Osteoblast (primary cell): ENCODE data around the gene SERP1. TPM values are rescaled to one million over a fixed set of nuclear protein-coding genes. Genes with fewer than 3 reads are reported as not detected.

Experiments used
- DNase-seq: peaks from one replicate; pipeline ENCODE4 v3.0.0; 2011; ENCODE audit warnings: low spot score, mixed read lengths; ENCODE audit not compliant: insufficient read length; ENCODE audit errors: missing footprints
- H2AFZ ChIP-seq: 2 replicates; pipeline ENCODE4 v1.6.0; 2011; ENCODE audit warnings: mild to moderate bottlenecking, low read length
- H3K27ac ChIP-seq: 2 replicates; pipeline ENCODE4 v1.5.1; 2011; ENCODE audit warnings: mild to moderate bottlenecking, low read depth, low read length, moderate library complexity
- H3K27me3 ChIP-seq: 2 replicates; pipeline ENCODE4 v1.6.0; 2012; ENCODE audit warnings: mild to moderate bottlenecking, control low read depth, inconsistent platforms, low read length, moderate library complexity; ENCODE audit not compliant: insufficient read depth
- H3K36me3 ChIP-seq: 2 replicates; pipeline ENCODE4 v1.5.1; 2011; ENCODE audit warnings: mild to moderate bottlenecking, low read length, control low read depth, moderate library complexity; ENCODE audit not compliant: insufficient read depth
- H3K4me1 ChIP-seq: 2 replicates; pipeline ENCODE4 v1.5.1; 2011; ENCODE audit warnings: mild to moderate bottlenecking, low read length, control low read depth, moderate library complexity; ENCODE audit not compliant: insufficient read depth
- H3K4me2 ChIP-seq: 2 replicates; pipeline ENCODE4 v1.6.0; 2011; ENCODE audit warnings: mild to moderate bottlenecking, low read length; ENCODE audit not compliant: insufficient read depth
- H3K4me3 ChIP-seq: fragments of 200-600 bp; sonication (generic); 3 replicates; pipeline ENCODE4 v1.5.1; 2012; ENCODE audit warnings: mild to moderate bottlenecking, low read length, inconsistent platforms; ENCODE audit not compliant: insufficient read depth
- H3K79me2 ChIP-seq: 2 replicates; pipeline ENCODE4 v1.6.0; 2012; ENCODE audit warnings: mild to moderate bottlenecking, low read length, control low read depth, inconsistent platforms; ENCODE audit not compliant: insufficient read depth
- H3K9me3 ChIP-seq: 2 replicates; pipeline ENCODE4 v1.5.1; 2011; ENCODE audit warnings: low read depth, low read length, control low read depth
- H4K20me1 ChIP-seq: 2 replicates; pipeline ENCODE4 v1.6.0; 2012; ENCODE audit warnings: mild to moderate bottlenecking, low read length, control low read depth; ENCODE audit not compliant: insufficient read depth
- CTCF ChIP-seq: IDR thresholded peaks from 2 replicates; pipeline ENCODE4 v1.5.1; 2011; ENCODE audit warnings: mild to moderate bottlenecking, low read depth, low read length, moderate library complexity; ENCODE audit errors: extremely low read depth
- total RNA-seq: library from RNA; depleted of rRNA; stranded (reverse); fragments of >200 nt; gene quantifications from 2 replicates; pipeline ENCODE4 v1.2.3, GENCODE V29; 2012

SERP1 gene
- total RNA-seq, 1 donor: 124 TPM

GRCh38 chr3:150511122-150511821, 35.0 kb downstream of the SERP1 start:
- no peak overlapping the region for H2AFZ ChIP-seq
- DNase-seq: no peak
- TF ChIP-seq CTCF: no peak
- no peaks in the 10 kb centered on the region for H3K27me3 ChIP-seq
- no peaks in the 10 kb centered on the region for H4K20me1 ChIP-seq
- H3K4me2 ChIP-seq: no peak overlapping the region
- no peaks in the 10 kb centered on the region for H3K9me3 ChIP-seq
- no peak overlapping the region for H3K4me3 ChIP-seq
- no peak overlapping the region for H3K27ac ChIP-seq
- no peaks in the 10 kb centered on the region for H3K4me1 ChIP-seq
- no peaks in the 10 kb centered on the region for H3K36me3 ChIP-seq
- H3K79me2 ChIP-seq: no peaks in the 10 kb centered on the region

- Histone ChIP-seq H3K79me2 (no peaks in the 10 kb centered on the region), H2AFZ (no peak overlapping the region), H3K27ac (no peak overlapping the region), H4K20me1 (no peaks in the 10 kb centered on the region), H3K4me3 (no peak overlapping the region), H3K4me2 (no peak overlapping the region), H3K27me3 (no peaks in the 10 kb centered on the region), H3K9me3 (no peaks in the 10 kb centered on the region), H3K4me1 (no peaks in the 10 kb centered on the region), H3K36me3 (no peaks in the 10 kb centered on the region)
- no peak for DNase-seq
- no peak for TF ChIP-seq CTCF
These were observed 36.5 kb downstream of the SERP1 start for GRCh38 chr3:150509780-150510179.

GRCh38 chr3:150508401-150508800, 37.9 kb downstream of the SERP1 start:
- H3K9me3 ChIP-seq: no peaks in the 10 kb centered on the region
- no peaks in the 10 kb centered on the region for H3K4me1 ChIP-seq
- no peak overlapping the region for H3K27ac ChIP-seq
- H2AFZ ChIP-seq: no peak overlapping the region
- no peaks in the 10 kb centered on the region for H3K79me2 ChIP-seq
- no peak overlapping the region for H3K4me2 ChIP-seq
- no peak overlapping the region for H3K4me3 ChIP-seq
- no peaks in the 10 kb centered on the region for H4K20me1 ChIP-seq
- no peak for TF ChIP-seq CTCF
- no peaks in the 10 kb centered on the region for H3K27me3 ChIP-seq
- no peak for DNase-seq
- H3K36me3 ChIP-seq: no peaks in the 10 kb centered on the region

- H3K4me1 ChIP-seq: no peaks in the 10 kb centered on the region
- H4K20me1 ChIP-seq: no peaks in the 10 kb centered on the region
- no peak overlapping the region for H3K27ac ChIP-seq
- H3K27me3 ChIP-seq: no peaks in the 10 kb centered on the region
- H3K9me3 ChIP-seq: no peaks in the 10 kb centered on the region
- H3K4me3 ChIP-seq: no peak overlapping the region
- no peak overlapping the region for H2AFZ ChIP-seq
- no peak for TF ChIP-seq CTCF
- H3K79me2 ChIP-seq: no peaks in the 10 kb centered on the region
- no peak for DNase-seq
- no peaks in the 10 kb centered on the region for H3K36me3 ChIP-seq
- H3K4me2 ChIP-seq: no peak overlapping the region
These were observed 41.8 kb downstream of the SERP1 start for GRCh38 chr3:150504483-150504882.
